Heart left ventricle (tissue), 13 donors: Measurements from ENCODE around the gene C12orf56.
"Not testable (repeated sequence)": the region's sequence is repeated elsewhere in the genome, so short reads cannot be mapped to it uniquely, and the experiment has no call there.

Experiments
- CTCF ChIP-seq, 12 donors: fragments of 200-600 bp; sonication (generic) in 4 of 12; IDR thresholded peaks; one replicate each; pipeline versions ENCODE4 v1.5.0 to v1.8.0; 2018 to 2022; ENCODE audit warnings: antibody characterized with exemption in 12 of 12, mild to moderate bottlenecking in 5 of 12
- POLR2A ChIP-seq, 2 donors: fragments of 450-650 bp; IDR thresholded peaks; one replicate each; pipeline ENCODE4 v1.6.1; 2017; ENCODE audit warnings: antibody characterized with exemption in 2 of 2, mild to moderate bottlenecking in 2 of 2, moderate library complexity in 2 of 2
- donor health status: ischemic (EF 13 %, LVEDD 7.1; RV severe dilation, severe dysfunction).
- donor health status: DM: no; HTN: yes; CAD: no.
- donor health status: DM: no; HTN: no; CAD: no.
- donor health status: ischemic (EF 25% LVEDD 6.9; RV normal size, moderate dysfunction).
- donor health status: ischemic (EF 25% LVEDD 5.7; RV mildly dilated, moderate dysfunction).
- donor health status: ischemic (EF 35%, LVEDD 5.7; RV mildly dilated, moderate dysfunction).
- donor health status: nonischemic (EF 11% LVEDD 7.7; RV severe dilation, severe dysfunction).
- donor health status: DM: yes; HTN: yes; CAD: no.
- donor health status: PGD.
- donor health status: ischemic (EF 29% LVEDD 5.4; RV normal size, mild dysfunction).
- donor health status: nonischemic (EF 23%, LVEDD 6.1; RV moderate dilation, normal function).

- TF ChIP-seq CTCF, POLR2A (IDR thresholded peaks at IDR 0.05): not testable (repeated sequence)
Measured at GRCh38 chr12:64361173-64361572, 29.4 kb downstream of the C12orf56 start.
